ENCODE results near the gene ABLIM2.

The ABLIM2 gene

DNA sequence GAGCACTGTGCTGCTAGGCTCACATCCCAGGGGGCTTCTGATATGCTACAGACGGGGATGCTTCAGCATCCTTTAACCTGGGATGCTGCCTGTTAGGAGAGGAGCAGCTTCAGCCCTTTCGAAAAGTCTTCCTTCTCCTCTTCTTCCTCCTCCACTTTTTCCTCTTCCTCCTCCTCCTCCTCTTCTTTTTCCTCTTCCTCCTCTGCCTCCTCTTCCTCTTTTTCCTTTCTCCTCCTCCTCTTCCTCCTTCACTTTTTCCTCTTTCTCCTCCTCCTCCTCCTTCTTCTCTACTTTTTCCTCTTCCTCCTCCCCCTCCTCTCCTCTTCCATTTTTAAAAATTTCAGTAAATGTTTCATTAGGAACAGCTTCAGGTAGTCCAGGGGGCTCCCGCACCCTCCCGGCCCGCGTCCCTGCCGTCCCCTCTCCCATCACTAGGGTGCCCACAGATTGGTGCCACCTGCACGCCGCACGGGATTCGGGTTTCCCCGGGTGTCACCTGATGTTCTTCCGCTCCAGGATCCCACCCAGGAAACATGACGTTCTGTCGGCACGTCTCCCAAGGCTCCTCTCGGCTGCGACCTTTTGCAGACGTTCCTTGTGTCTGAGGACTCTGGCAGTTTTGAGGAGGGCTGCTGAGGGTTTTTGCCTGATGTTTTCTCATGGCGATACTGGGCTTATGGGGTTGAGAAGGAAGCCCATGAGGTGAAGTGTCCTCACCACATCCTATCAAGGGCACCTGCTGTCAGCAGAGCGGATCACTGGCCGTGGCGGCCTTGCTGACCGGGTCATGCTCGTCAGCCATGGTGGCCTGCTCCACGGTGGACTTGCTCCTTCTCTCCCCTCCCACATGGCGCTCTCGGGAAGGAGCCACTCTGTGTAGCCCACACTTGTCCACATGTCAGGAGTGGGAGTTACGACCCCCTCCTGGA lies 135.6 kb downstream of the ABLIM2 start:
- no peak for DNase-seq (ENCODE audit: low spot score)

DNA sequence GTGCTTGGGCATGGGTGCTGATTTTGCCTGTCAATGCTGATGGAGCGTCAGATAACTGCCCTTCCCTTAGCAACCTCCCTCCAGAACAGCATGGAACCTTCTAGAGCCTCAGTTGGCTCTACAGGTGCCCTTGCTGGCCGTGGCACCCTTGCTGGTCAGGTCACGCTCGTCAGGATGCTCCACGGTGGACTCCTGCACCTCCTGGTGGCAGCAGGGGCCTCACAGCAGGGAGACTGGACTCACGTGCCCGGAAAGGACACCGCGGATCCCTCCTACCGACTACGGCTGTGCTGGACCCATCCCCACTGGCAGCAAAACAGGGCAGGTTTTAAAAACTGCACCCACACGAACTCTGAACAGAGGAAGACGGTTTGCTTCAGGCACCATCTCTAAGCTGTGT lies 136.8 kb downstream of the ABLIM2 start:
- no peak for DNase-seq (ENCODE audit: low spot score)

DNA sequence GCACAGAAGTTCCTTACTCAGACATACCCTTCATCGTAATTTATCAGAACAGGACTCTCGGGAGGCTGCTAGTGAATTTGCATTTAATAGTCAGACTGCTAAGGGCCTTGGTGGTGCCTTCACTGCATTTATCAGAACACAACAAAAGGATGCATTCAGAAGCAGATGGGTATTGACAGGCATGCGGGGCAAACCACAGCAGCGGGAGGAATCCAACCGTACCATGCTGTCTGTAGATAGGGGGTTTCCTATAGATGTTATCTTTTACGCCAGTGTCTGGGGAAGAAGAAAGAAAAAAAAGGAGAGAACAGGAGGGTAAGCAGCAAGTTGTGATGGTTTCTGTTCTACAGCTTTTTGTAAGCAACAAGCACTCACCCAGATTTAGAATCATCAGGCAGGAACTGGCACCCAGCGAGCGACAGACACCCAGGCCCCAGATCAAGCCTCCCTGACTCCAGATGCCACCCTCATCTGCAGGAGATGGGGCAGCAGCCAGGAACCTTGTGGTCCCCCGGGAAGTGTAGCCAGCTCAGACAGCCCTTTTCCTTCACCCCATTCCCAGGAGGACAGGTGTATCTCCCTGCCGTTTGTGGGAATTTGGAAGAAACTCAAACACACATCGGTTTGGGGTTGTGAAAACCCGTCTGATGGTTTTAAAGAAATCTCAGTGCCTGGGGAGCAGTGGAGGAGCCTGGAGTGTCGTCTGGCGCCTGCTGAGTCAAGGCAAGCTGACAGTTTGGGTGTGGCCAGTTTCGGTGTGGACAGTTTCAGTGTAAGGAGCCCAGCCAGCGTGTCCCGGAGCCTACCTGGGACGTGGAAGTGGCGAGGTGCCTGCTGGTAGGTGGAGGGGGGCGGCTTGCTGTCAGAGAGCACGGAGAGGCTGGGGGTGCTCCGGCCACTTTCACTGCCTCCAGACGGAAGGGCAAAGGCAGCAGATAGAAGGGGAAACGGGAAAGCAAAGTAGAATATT lies 138.9 kb downstream of the ABLIM2 start:
- no peak for DNase-seq (ENCODE audit: low spot score)

DNA sequence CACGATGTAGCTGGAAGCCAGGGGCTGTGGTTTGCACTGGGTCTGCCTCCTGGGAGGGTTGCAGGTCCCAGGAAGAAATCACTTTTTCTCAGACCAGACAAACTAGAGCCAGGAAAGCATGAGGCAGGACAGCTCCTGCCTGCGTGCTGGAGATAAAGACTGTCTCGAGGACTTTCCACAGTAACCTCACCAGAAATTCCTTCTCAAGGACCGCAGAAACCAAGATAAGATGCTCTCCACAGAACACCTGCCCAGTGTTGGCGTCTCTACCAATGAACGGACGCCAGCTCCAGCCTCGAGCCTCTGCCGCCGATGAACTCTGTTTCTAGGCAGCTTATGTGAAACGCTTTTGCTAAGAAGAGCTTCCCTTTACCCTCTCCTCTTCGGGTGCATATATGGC lies 142.1 kb downstream of the ABLIM2 start:
- DNase-seq (ENCODE audit: low spot score) = no peak

DNA sequence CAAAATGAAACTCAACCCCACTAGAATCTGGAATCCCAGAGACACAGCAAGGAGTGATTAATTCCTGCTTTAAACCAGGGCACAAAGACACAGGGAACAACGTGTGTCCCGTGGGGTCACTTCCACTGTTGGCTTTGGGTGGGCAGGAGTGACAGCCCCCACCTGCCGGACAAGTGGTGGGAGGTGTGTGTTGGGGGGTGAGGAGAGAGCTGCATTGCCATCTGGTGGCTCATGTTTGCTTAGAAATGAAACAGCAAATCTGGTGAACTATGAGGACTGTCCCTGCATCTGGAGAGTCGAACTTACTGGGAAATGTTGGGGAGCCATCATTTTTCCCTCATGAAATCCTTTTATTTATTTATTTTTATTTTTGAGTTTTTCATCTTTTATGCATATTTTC lies 143.1 kb downstream of the ABLIM2 start:
- peak; percentile 67 for DNase-seq (ENCODE audit: low spot score)

DNA sequence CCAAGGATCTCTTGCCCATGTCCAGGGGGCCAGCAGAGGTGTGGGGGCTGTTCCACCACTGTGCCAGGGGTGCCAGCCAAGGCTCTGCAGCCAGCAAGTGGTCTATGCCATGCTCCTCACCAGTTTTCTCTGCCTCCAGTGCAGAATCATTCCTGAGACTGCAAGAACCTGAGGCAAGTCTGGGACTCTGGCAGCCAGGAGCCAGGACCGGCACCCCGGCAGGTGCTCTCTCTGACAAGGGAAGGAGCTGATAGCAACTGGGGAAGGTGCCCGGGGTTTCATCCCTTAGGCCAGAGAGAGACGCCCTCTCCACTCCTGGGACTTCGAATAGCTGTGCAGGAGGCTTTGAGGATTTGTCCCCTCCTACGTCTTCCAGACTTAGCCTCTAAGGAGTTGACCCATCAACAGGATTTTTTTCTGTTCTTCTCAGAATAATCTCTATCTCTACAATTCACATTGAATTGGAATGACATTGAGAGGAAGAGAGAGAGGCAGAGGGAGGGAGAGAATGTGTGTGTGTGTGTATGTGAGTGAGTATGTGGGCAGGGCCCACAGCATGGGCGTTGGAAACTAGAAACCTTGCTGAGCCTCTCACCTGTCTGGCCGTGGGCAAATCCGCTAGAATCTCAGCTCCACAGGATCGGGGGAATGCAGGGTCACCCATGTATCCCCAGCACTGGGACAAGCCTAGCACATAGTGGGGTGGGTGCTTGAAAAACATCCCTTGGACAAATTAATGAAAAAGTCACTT lies 144.5 kb downstream of the ABLIM2 start:
- DNase-seq (ENCODE audit: low spot score) = no peak

DNA sequence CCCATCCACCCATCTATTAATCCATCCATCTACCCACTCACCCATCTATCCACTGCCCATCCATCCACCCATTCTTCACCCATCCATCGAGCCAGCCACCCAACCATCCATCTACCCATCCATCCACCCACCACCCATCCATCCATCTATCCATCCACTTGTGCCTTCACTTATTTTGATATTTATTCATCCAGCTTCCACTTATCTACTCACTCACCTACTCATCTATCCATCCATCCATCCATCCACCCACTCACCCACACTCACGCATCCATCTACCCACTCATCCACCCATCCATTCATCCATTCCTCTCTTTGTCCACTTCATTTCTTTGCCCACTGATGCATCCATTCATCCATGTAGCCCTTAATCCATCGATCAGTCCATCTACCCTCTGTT lies 146.1 kb downstream of the ABLIM2 start:
- no peak for DNase-seq (ENCODE audit: low spot score)

DNA sequence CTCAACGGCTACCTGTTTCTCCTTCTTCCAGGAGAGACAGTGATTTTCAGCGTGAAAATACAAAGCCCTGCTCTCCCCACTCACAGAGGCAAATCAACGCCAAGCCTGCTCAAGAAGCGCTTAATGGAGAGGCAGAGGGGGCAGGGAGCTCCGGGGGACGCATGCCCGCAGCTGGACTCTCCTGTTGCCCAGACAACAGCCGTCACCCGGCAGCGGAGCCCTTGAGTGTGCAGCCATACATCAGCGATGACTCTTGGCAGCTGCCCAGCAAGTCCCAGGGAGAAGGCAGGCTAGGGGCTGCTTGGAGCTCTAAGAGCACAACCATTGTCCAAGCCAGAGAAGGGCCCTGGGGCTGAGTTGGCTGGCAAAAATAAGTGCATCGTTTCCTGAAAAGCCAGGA lies 148.0 kb downstream of the ABLIM2 start:
- DNase-seq (ENCODE audit: low spot score) = no peak

DNA sequence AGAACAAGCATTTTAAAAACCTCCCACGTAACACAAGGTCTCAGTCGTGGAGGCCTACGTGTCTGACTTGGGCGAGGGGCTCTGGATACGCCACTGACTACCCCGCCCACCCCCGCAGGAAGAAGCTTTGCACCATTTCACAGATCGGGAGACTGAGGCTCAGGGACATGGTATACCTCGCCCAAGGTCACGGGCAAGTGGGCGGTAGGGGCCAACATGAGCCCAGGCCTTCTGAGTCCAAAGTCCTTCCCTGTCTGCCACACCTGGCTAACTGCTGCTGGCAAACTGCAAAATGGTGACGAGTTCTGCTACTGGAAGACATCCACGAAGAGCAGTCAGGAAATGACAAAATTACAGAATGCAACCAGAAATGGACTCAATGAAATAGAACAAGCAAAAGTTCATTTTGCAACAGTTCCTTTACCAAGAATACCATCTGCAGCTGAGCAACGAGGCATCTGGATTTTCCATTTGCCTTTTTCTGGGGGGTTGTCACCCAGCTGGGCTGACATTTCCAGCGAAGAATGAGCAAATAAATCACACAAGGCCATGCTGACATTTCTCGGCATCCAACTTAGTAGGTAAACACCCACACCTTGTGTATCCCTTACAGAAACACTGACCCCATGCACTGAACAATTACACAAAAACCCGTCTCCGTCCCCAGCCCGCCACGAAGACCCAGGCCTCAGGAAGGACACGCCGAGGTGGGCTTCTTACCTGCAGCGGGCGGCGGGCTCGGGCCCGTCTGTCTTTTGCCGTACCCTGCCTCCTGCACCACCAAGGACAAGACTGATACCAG lies 148.7 kb downstream of the ABLIM2 start:
- no peak for DNase-seq (ENCODE audit: low spot score)

DNA sequence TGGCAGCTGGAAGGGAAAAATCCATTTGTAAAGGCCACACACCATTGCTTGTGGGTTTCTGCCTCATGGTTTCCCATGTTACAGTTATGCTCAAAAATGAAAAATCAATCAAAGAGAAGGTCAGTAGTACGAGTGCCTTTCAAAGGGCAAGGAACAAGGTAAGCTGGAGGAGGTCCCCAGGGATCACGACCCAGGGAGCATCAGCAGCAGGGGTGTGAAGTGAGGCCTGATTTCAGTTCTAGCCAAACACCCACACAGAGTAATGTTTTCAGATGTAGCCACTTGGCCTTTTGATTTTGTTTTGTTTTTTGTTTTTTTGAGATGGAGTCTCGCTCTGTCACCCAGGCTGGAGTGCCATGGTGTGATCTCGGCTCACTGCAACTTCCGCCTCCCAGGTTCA lies 149.5 kb downstream of the ABLIM2 start:
- DNase-seq (ENCODE audit: low spot score) = no peak

DNA sequence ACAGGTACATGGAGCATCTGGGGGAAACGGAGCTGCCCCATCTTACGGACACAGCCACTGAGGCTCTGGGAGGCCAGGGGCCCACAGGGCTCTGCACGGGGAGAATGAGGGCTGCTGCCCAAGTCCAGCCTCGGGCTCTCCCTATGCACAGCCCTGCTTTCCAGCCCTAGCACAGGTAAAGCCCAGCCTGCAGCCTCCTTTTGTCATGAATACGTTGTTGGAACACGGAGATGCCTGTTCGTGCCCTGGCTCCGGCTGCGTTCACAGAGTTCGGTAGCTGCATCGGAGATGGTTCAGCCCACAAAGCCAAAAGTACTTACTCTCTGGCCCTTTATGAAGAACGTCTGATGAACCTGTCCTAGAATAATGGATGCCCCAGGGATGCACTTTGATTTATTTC lies 150.2 kb downstream of the ABLIM2 start:
- no peak for DNase-seq (ENCODE audit: low spot score)

DNA sequence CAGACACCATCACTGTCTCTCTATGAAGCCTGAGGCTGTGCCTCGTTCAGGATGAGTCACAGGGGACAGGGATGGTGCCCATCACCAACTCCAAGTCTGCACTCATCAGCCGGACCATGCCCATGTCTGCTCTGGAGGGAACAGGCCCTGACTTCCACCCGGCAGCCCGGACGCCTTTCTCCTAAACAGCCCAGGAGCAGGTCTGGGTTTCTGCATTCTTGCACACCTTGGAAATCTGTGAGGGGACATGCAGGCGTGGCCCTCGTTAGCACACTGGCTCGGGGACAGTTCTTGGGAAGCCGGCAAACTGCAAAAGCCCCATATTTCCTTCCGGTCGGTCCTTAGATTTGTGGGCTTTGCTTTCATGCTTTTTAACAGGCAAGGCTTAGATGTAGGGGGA lies 151.0 kb downstream of the ABLIM2 start:
- DNase-seq (ENCODE audit: low spot score) = no peak

DNA sequence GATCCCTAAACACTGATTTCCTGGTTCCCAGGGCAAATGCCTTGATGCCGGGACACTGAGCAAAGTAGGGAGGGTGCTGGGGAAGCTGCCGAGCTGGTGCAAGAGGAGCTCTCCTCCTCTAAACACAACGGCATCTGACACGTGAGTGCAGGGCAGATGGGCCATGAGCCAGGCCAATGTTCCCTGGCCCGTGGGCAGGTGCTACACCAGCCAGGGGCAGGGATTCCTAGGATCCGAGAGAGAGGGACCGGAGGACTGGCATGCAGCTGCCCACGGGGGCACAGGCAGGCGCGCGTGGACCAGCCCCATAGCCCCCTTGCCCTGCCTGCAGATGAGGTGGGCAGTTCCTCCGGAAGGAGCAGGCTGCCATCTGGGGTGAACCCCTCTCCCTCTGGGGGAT lies 152.1 kb downstream of the ABLIM2 start:
- DNase-seq (ENCODE audit: low spot score) = no peak

DNA sequence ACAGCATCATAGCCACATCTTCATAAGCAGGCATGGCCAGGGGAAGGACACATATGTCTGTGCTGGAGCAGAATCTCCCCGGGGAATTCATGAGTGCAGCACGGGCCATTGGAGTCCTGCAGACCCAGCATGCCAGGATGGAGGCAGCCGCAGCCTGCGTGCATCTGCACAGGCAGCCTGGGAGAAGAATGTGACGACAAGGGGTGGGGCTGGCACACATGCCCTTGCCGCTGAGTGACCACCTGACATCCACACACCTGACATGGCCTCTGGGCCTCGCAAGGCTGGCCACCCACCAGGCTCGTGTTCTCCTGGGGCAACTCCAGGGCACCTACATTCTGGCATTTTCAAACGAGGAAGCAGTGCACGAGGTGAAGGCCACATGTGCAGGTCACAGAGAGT lies 152.8 kb downstream of the ABLIM2 start:
- no peak for DNase-seq (ENCODE audit: low spot score)

DNA sequence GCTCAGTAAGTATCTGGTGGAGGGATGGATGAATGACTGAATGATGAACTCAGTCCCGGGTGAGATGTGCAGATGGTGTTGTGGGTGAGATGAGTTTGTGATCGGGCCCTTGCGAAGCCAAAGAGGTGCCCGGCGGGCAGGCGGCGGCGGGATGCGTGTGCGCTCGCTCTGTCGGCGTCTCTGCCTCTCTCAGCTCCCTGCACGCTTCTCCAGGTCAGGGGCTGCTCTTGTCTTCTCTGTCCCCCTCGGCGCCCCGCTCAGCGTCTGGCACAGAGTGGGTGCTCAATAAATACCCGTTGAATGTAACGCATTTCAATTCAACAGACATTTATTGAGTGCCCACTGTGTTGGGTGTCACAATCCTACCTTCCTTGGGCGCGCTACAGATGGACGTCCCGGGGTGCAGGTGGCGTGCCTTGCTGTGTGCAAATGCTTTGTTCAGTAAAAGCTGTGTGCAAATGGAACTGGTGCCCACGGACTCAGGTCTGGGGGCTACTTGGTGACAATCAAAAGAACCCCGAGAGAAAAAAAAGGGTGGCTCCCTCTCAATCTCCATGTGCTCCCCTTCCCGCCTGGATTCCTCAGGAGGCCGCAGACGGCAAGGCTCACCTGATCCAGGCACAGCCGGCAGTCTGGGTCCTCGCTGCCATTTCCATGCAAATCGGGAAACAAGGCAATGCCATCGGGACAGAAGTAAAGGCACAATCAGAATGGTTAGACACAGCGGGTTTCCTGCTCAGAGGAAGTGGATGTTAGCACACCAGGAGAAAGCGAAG lies 153.4 kb downstream of the ABLIM2 start:
- no peak for DNase-seq (ENCODE audit: low spot score)

DNA sequence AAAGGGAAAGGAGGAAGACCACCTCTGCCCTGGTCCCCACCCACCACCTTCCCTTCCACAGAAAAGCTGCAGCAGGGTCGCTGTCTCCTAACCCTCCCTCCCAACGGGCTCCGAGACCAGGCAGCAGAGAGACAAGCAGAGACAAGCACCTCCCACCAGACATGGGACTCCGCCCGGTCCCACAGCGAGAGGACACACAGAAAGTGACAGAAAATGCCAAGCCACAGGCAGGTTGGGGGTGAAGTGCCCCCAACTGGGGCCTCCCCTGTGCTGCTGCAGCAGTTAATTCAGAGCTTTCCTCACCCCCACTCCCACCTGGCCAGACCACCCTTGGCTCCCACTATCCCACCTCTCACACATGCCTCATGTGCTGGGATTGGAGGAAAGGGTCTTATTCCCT lies 154.5 kb downstream of the ABLIM2 start:
- DNase-seq (ENCODE audit: low spot score) = no peak

DNA sequence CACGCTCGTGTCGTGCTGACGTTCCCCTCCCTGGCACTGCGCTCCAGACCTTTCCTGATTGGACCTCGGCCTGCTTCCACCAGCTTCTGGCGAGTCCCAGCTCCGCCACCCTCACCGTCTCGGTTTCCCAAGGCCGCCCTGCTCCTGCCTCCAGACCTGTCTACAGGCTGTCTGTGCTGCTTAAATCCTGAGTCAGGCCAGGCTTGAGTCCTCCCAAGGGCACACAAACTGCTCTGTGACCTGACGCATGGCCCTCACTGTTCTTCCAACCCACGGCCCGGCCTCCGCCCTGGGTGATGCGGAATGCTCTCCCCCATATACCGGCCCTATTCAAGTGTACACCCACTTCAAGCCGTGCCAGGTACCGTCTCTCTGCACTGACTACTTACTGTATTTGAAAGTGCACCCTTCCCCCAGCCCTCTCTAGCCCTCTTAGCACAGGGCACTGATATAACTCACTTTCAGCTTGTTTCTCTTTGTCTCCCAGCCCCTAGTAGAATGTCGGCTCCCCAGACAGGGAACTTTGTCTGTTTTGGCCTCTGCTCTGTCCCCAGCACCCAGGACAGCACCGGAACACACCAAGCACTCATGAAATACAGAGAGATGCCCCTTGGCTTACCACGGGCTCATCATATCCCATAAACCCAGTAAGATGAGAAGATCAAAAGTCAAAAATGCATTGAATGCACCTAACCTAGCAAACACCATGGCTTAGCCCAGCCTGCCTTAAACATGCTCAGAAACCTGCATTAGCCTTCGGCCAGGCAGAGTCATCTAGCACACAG lies 155.9 kb downstream of the ABLIM2 start:
- DNase-seq (ENCODE audit: low spot score) = no peak

DNA sequence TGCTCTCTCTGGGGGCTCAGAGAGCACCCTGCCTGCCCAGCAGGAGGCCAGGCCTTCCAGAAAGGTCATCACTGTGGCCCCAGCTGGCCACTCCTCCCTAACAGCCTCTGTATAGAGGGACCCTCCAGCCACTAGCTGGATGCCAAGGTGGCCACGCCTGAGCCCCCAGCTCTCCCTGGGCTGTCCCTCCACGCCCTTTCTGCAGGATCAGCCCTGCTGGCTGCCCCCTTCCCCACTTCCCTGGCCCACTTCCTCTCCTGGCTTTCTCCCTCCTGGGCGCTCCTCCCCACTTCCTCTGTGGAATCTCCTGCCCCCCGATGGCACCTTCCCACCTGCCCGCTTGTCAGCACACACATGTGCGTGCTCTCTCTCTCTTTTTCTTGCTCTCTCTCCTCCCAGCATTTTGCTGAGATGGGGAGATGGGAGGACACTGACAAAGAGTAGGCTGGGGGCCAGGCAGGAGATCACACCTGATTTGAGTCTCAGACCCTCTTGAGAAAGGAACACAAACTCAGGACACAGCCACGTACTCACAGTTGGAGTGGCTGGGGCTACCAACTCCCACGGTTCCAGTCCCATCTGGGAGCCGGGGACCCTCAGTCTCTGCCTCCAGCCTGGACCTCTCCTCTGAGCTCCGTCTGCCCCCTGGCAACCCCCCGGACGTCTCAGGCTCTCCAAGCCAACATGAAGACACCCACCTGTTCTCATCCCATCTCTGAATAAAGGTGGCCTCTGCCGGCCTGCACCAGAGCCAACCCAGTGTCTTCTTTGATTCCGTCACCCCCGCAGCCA lies 156.9 kb downstream of the ABLIM2 start:
- no peak for DNase-seq (ENCODE audit: low spot score)
